Activated naive CD4-positive, alpha-beta T cell treated with anti-CD3 and anti-CD28 coated beads, Interleukin-2, amount 50 U/mL, for 16 hours (primary cell): Measurements from ENCODE around the gene XBP1.
"Not testable (repeated sequence)": the region's sequence is repeated elsewhere in the genome, so short reads cannot be mapped to it uniquely, and the experiment has no call there.

Experiments used
- DNase-seq: peaks from one replicate; pipeline ENCODE4 v3.0.0-alpha.2; 2020

The XBP1 gene

GRCh38 chr22:28791841-28792490, 8.4 kb downstream of the XBP1 start:
- DNase-seq, result no peak

DNA sequence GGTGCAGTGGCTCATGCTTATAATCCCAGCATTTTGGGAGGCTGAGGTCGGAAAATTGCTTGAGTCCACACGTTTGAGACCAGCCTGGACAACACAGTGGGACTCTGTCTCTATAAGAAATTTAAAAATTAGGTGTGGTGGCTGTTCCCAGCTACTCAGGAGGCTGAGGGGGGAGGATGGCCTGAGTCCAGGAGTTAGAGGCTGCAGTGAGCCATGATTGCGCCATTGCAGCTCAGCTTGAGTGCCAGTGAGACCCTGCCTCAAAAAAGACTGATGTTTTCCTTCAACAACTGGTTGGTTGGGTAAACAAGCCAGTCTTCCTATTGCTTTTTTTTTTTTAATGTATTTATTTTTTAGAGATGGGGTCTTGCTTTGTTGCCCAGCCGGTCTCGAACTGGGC, 9.2 kb downstream of the XBP1 start:
- no peak for DNase-seq

DNA sequence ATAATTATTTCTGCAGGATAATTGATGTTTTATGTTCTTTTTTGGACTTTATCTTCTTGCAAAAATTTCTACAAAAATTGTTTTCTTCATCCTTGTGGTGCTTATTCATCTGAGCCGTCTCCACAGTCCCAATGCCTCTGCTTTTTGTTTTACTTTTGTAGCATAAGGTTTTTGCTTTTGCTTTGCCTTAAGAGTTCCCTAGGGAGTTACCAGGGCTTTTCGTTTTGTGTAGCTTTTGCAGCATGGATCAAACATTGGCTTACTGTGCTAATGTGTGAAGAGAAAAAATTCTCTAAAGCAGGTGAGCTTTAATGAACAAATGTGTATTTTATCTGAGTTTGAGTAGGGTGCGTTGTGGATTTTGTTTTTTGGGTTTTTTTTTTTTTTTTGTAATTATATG, 11.8 kb downstream of the XBP1 start:
- DNase-seq, result no peak

GRCh38 chr22:28783786-28784671, 16.3 kb downstream of the XBP1 start:
- DNase-seq, result no peak

- DNase-seq, result no peak
Measured at GRCh38 chr22:28780296-28780695, 20.1 kb downstream of the XBP1 start.

GRCh38 chr22:28779833-28780232, 20.5 kb downstream of the XBP1 start:
- DNase-seq, result no peak

GRCh38 chr22:28774378-28774777, 26.0 kb downstream of the XBP1 start:
- DNase-seq, result no peak

DNA sequence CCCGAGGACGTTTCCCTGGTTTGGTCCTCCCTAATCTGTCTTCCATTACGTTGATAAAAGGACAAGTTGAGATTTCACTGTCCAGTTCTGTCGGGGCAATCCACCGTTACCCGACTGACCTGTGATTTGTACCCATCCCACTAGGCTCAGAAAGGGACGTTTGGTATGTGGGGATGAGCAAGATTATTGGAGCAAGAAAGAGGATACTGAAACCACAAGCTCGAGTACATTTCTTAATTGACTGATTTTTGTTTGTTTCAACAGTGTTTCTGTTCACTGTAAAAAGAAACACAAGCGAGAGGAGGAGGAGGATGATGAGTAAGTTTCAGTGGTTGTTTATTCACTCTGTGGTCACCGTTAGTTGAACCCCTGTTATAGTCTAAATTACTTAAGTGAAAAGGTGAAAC, 26.9 kb downstream of the XBP1 start:
- DNase-seq, result no peak

- DNase-seq, result peak; percentile 93
Measured at GRCh38 chr22:28772633-28773460, 27.5 kb downstream of the XBP1 start, which contains the start of gene CCDC117. CCDC117 (plus strand) TSS chr22:28772695; CDS start chr22:28772850, 155 bp downstream.

- DNase-seq, result no peak
Measured at GRCh38 chr22:28771195-28771791, 29.1 kb downstream of the XBP1 start.

- no peak for DNase-seq
Measured at GRCh38 chr22:28769394-28770085, 30.8 kb downstream of the XBP1 start.

DNA sequence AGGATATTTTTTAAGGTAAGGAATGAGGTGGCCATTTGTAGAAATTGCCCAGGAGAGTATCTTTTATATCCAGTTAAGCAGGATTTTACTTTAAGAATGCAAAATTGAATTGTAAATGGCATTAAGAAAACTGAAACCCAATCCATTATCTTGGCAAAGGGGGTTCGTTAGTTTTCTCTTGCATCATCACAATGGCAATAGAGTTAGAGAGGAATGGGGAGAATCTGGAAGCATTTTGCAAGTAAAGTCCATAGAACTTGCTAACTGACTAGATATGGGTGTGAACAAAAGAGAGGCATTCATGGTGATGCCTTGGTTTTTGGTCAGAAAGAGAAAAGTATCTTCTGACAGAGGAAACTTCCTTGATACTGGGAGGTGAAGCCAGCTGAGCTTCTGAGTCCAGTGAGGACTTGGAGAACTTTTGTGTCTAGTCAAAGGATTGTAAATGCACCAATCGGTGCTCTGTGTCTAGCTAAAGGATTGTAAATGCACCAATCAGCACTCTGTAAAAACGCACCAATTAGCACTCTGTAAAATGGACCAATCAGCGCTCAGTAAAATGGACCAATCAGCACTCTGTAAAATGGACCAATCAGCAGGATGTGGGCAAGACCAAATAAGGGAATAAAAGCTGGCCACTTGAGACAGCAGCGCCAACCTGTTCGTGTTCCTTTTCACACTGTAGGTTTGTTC, 31.5 kb downstream of the XBP1 start:
- no peak for DNase-seq

- DNase-seq, result no peak
Measured at GRCh38 chr22:28766628-28767027, 33.7 kb downstream of the XBP1 start.

- DNase-seq, result not testable (repeated sequence)
Measured at GRCh38 chr22:28762000-28762399, 38.4 kb downstream of the XBP1 start.

DNA sequence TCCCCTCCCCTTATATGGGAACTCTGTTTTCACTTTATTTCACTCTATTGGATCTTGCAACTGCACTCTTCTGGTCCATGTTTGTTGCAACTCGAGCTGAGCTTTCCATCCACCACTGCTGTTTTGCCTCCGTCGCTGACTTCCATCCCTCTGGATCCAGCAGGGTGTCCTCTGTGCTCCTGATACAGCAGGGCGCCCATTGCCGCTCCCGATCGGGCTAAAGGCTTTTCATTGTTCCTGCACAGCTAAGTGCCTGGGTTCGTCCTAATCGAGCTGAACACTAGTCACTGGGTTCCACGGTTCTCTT, 39.0 kb downstream of the XBP1 start:
- no peak for DNase-seq

DNA sequence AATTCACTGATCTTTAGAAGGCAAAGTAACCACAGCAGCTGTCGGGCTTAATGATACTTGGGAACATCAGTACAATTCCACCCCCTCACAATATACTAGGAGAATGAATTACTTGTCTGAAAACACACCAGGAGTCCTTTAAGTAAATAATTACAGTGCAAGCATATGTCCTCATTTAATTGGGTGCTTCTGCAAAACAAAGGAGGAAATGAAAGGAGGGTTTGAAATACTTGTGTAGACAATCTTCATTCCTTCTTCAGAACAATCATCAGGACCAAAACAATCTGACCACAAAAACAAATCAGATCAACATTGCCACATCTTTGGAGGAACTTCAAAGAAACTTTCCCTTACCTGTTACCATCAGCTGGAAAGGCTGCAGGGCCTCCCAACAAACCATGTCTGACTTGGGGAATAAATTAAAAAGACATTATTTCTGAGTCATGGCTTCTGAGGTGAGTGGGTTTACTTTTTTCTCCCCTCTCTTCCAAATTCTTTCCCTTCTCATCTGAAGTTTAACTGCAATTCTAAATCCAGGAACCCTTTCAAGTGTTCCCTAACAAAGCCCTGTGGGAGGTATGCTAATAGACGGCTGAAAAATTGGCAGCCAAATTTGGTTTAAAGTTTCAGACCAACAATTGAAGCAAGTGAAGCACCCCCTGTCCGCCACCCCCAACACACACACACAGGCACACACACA, 40.4 kb downstream of the XBP1 start:
- DNase-seq, result no peak

DNA sequence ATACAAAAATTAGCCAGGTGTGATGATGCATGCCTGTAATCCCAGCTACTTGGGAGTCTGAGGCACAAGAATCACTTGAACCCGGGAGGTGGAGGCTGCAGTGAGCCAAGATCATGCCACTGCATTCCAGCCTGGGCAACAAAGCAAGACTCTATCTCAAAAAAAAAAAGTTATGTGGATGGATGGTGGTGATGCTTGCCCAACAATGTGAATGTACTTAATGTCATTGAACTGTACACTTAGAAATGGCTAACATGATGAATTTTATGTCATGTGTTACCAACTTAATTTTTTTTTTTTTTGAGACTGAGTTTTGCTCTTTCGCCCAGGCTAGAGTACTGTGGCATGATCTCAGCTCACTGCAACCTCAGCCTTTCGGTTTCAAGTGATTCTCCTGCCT, 45.9 kb downstream of the XBP1 start:
- DNase-seq, result not testable (repeated sequence)

GRCh38 chr22:28750471-28750881, 49.9 kb downstream of the XBP1 start:
- DNase-seq, result no peak
